Testis (tissue), 3 donors: Measurements from ENCODE around the gene WIPF1. TPM values are rescaled to one million over a fixed set of nuclear protein-coding genes. Genes with fewer than 3 reads are reported as not detected.
A peak's percentile ranks its signal among the peaks of the same experiment; 100 is the strongest.
"Not testable (repeated sequence)": the region's sequence is repeated elsewhere in the genome, so short reads cannot be mapped to it uniquely, and the experiment has no call there.

Source experiments
- DNase-seq: peaks from one replicate; pipeline ENCODE4 v3.0.0-alpha.2; 2019
- H3K27ac ChIP-seq, 2 donors: fragments of 200-600 bp; sonication (generic); one replicate each; pipeline ENCODE4 v1.5.1; 2019
- H3K27me3 ChIP-seq: fragments of 200-600 bp; sonication (generic); one replicate; pipeline ENCODE4 v1.5.1; 2019
- H3K36me3 ChIP-seq: fragments of 200-600 bp; sonication (generic); one replicate; pipeline ENCODE4 v1.5.1; 2017; ENCODE audit warnings: low read depth; ENCODE audit errors: missing control alignments
- H3K4me1 ChIP-seq: fragments of 200-600 bp; sonication (generic); one replicate; pipeline ENCODE4 v1.5.1; 2019
- H3K4me3 ChIP-seq, 2 donors: fragments of 200-600 bp; sonication (generic); one replicate each; pipeline ENCODE4 v1.5.1; 2017 to 2019
- H3K9me3 ChIP-seq: fragments of 200-600 bp; sonication (generic); one replicate; pipeline ENCODE4 v1.5.1; 2017
- POLR2A ChIP-seq: fragments of 450-650 bp; IDR thresholded peaks from one replicate; pipeline ENCODE4 v1.6.1; 2017; ENCODE audit warnings: antibody characterized with exemption, mild to moderate bottlenecking, moderate library complexity
- WGBS, 2 donors: methylation state at CpG; one replicate each; pipeline ENCODE4 v1.1.5; 2018; 5-methylcytosine and 5-hydroxymethylcytosine counted together
- intact Hi-C: fragments of 100-400 bp; cut with DNase I; formaldehyde crosslinking; loops from one replicate; pipeline ENCODE4 v1.15.1; 2023; ENCODE audit warnings: low total_unique reads
- polyA plus RNA-seq: library from polyadenylated mRNA; stranded (reverse); fragments of 350-450 nt; fragmentation: Illumina TruSeq; extraction: RNeasy Lipid Tissue Mini Kit (QIAGEN cat#74804); gene quantifications from one replicate; pipeline ENCODE4 v1.2.3, GENCODE V29; 2014; ENCODE audit warnings: low read depth, low replicate concordance; ENCODE audit not compliant: insufficient read depth
- total RNA-seq, 2 donors: library from RNA; depleted of rRNA; stranded (reverse); fragments of >200 nt; gene quantifications; one replicate each; pipeline ENCODE4 v1.2.3, GENCODE V29; 2016
- TF ChIP-seq, protein P1 (sequence below), 3 experiments: fragments of 450-650 bp in 2 of 3; fragments of 200-600 bp in 1 of 3; sonication (generic) in 1 of 3; IDR thresholded peaks; one replicate each; pipeline ENCODE4 v1.5.1; 2016 to 2019; ENCODE audit warnings: antibody characterized with exemption in 3 of 3, mild to moderate bottlenecking in 2 of 3, moderate library complexity in 1 of 3

The WIPF1 gene
- total and polyA plus RNA-seq, 3 donors from 2014 or later, result 8.5 to 16.9 (median 11.1) TPM

DNA sequence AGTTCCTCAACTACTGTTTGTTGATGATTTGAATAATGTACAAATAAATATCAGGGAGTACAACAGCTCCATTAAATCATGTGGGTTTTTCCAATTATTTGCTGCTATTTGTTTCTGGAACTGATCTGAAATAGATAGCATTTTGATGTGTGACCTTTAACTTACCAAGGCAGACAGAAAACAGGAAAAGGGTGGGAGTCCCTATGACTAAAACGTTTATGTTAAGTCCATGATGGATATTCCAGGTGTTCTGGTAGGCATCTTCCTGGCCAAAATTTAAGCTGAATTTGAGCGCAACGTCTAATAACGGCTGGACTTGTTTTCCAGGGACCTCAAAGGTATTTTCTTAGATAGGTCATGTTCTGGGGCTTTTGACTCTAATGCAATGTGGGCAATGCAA lies 41.6 kb downstream of the WIPF1 start:
- intact Hi-C loops, result no loop called here
- Histone ChIP-seq H3K27ac (no peak overlapping the region), H3K4me1 (no peaks in the 10 kb centered on the region), H3K9me3 (no peaks in the 10 kb centered on the region), H3K27me3 (no peaks in the 10 kb centered on the region), H3K4me3 (no peak overlapping the region), H3K36me3 (no peaks in the 10 kb centered on the region)
- no peak for TF ChIP-seq POLR2A
- TF ChIP-seq, protein P1, sequence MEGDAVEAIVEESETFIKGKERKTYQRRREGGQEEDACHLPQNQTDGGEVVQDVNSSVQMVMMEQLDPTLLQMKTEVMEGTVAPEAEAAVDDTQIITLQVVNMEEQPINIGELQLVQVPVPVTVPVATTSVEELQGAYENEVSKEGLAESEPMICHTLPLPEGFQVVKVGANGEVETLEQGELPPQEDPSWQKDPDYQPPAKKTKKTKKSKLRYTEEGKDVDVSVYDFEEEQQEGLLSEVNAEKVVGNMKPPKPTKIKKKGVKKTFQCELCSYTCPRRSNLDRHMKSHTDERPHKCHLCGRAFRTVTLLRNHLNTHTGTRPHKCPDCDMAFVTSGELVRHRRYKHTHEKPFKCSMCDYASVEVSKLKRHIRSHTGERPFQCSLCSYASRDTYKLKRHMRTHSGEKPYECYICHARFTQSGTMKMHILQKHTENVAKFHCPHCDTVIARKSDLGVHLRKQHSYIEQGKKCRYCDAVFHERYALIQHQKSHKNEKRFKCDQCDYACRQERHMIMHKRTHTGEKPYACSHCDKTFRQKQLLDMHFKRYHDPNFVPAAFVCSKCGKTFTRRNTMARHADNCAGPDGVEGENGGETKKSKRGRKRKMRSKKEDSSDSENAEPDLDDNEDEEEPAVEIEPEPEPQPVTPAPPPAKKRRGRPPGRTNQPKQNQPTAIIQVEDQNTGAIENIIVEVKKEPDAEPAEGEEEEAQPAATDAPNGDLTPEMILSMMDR (IDR thresholded peaks at IDR 0.05), result no peak
- 74 to 79% methylated on average over 4 of the region's 4 CpGs for WGBS, 2 donors
- no peak for DNase-seq

- WGBS, 2 donors, result 83 to 91% methylated on average over 4 of the region's 4 CpGs
- intact Hi-C loops, result no loop called here
Observed at GRCh38 chr2:174554529-174555150, 43.0 kb downstream of the WIPF1 start.

DNA sequence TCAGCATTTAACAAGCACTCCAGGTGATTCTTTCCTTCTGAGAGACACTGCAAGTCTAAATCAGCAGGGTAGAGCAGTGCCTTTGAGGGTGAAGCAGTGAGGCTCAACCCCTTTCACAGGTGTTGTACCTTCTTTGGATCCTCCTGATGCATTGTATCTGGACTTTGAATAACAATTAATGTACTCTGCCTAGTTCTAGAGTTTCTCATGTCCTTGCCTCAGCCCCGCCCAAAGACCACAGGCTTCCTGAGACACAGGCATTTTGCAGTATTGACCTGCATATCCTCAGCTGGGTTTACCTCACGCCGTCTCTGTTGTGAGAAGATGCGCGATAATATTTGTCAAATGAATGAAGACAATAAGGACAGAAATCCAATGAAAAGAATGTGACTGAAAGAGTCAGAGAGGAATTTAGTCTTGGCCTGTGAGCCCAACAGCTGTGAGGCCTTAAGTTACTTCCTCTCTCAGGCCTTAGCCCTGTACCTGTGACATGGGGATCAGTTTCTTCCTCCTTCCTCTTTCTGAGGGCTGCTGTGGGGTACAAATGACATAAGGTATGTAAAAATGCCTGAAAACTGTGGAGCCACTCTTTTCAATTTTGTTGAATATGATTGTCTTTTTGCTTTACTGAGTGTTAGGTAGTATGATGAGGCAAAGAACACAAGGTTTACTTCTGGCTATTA lies 43.7 kb downstream of the WIPF1 start:
- H3K4me3 ChIP-seq, result no peak overlapping the region
- no peaks in the 10 kb centered on the region for H3K27me3 ChIP-seq
- no peaks in the 10 kb centered on the region for H3K36me3 ChIP-seq
- WGBS, 2 donors, result 74 to 95% methylated on average over 5 of the region's 5 CpGs
- DNase-seq, result no peak
- H3K27ac ChIP-seq, result no peak overlapping the region
- no peaks in the 10 kb centered on the region for H3K9me3 ChIP-seq
- intact Hi-C loops, result no loop called here
- no peak for TF ChIP-seq POLR2A
- TF ChIP-seq, protein P1 (IDR thresholded peaks at IDR 0.05), result no peak
- no peaks in the 10 kb centered on the region for H3K4me1 ChIP-seq

More at GRCh38 chr2:174554529-174555150, 43.0 kb downstream of the WIPF1 start:
- no peak for TF ChIP-seq POLR2A
- TF ChIP-seq, protein P1 (IDR thresholded peaks at IDR 0.05), result no peak
- no peaks in the 10 kb centered on the region for H3K27me3 ChIP-seq
- no peaks in the 10 kb centered on the region for H3K9me3 ChIP-seq
- no peak for DNase-seq
- no peaks in the 10 kb centered on the region for H3K4me1 ChIP-seq
- no peak overlapping the region for H3K27ac ChIP-seq
- no peaks in the 10 kb centered on the region for H3K36me3 ChIP-seq
- no peak overlapping the region for H3K4me3 ChIP-seq

GRCh38 chr2:174552880-174553279 lies 44.7 kb downstream of the WIPF1 start:
- no peaks in the 10 kb centered on the region for H3K9me3 ChIP-seq
- 97% methylated on average over 5 of the region's 5 CpGs for WGBS, 2 donors
- no peak overlapping the region for H3K27ac ChIP-seq
- DNase-seq, result no peak
- no peak for TF ChIP-seq POLR2A
- TF ChIP-seq, protein P1 (IDR thresholded peaks at IDR 0.05), result no peak
- intact Hi-C loops, result no loop called here
- no peaks in the 10 kb centered on the region for H3K27me3 ChIP-seq
- no peaks in the 10 kb centered on the region for H3K36me3 ChIP-seq
- H3K4me3 ChIP-seq, result no peak overlapping the region
- no peaks in the 10 kb centered on the region for H3K4me1 ChIP-seq

DNA sequence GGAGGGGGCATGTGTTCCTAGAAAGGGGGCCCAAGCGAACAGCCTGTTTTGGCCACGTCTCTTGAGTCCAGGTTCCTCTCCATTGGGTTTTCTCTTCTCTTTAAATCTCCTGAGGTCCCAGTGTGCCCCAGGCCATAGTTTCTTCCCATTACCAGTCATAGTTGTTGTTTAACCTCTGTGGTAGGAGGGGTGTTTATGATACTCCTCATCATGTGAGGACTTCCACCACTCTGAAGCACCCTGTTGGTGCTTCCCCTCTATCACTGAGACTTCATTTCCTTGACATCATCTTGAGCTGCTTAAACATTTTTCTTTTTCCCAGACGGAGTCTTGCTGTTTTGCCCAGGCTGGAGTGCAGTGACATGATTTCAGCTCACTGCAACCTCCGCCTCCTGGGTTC lies 45.9 kb downstream of the WIPF1 start:
- WGBS, 2 donors, result 90 to 97% methylated on average over 4 of the region's 4 CpGs
- H3K4me1 ChIP-seq, result no peaks in the 10 kb centered on the region
- intact Hi-C loops, result no loop called here

GRCh38 chr2:174548646-174549045 lies 49.0 kb downstream of the WIPF1 start:
- H3K27me3 ChIP-seq, H3K36me3 ChIP-seq, H3K4me1 ChIP-seq, H3K27ac ChIP-seq, DNase-seq, intact Hi-C loops, H3K9me3 ChIP-seq: not testable (repeated sequence)
- H3K4me3 ChIP-seq, result peak overlapping the region; percentile 12 to 44
- WGBS, 2 donors, result 52 to 55% methylated on average over 13 to 19 of the region's 24 CpGs

More for the DNA sequence above, 45.9 kb downstream of the WIPF1 start:
- no peaks in the 10 kb centered on the region for H3K36me3 ChIP-seq
- H3K4me3 ChIP-seq, result no peak overlapping the region
- no peaks in the 10 kb centered on the region for H3K27me3 ChIP-seq
- TF ChIP-seq POLR2A, result no peak
- TF ChIP-seq, protein P1 (IDR thresholded peaks at IDR 0.05), result no peak
- no peak overlapping the region for H3K27ac ChIP-seq
- no peak for DNase-seq
- no peaks in the 10 kb centered on the region for H3K9me3 ChIP-seq

- H3K36me3 ChIP-seq, H3K9me3 ChIP-seq, H3K4me3 ChIP-seq, H3K4me1 ChIP-seq, intact Hi-C loops, H3K27ac ChIP-seq, H3K27me3 ChIP-seq: not testable (repeated sequence)
- 76 to 92% methylated on average over 7 of the region's 7 CpGs for WGBS, 2 donors
- DNase-seq, result peak; percentile 32
Observed at GRCh38 chr2:174548021-174548420, 49.6 kb downstream of the WIPF1 start.
